ENCODE results near the gene CNDP2. TPM values are rescaled to one million over a fixed set of nuclear protein-coding genes. Genes with fewer than 3 reads are reported as not detected.

The CNDP2 gene
- total and polyA plus RNA-seq, 2 of the 13 experiments (the other 11 are each of a cell fraction or from before 2014, with no cell fraction given), result 64.7 to 80.8 TPM

- Histone ChIP-seq H3K36me3 (replicated peaks in 1 of 2; ENCODE audit: control insufficient read depth in 1 of 2, insufficient read depth in 2 of 2, low read length in 2 of 2) (no peaks in the 10 kb centered on the region), H4K20me1 (ENCODE audit: insufficient read depth, low read length) (no peaks in the 10 kb centered on the region), H3K9ac (ENCODE audit: insufficient read depth, low read depth, low read length) (no peak overlapping the region), H3K27ac (ENCODE audit: extremely low read length, insufficient read depth, low read length) (no peak overlapping the region), H3K79me2 (ENCODE audit: insufficient read depth, low read length) (no peaks in the 10 kb centered on the region), H3K27me3 (ENCODE audit: control insufficient read depth in 1 of 2, insufficient read depth in 2 of 2, low read length in 2 of 2) (peaks cover 2 to 5% of the 10 kb centered on the region in 2 experiments; a peak in 2 of 5 replicates), H3K4me1 (ENCODE audit: insufficient read depth, low read length) (no peaks in the 10 kb centered on the region), H3K4me2 (ENCODE audit: low read depth, low read length) (no peak overlapping the region), H3K9me3 (ENCODE audit: low read length) (no peaks in the 10 kb centered on the region), H3K4me3 (replicated peaks in 1 of 3; ENCODE audit: insufficient read depth in 1 of 3, low read depth in 2 of 3, low read length in 3 of 3) (no peak overlapping the region), H2AFZ (ENCODE audit: low read length) (no peak overlapping the region)
- peak; percentile 37; the same call in 1 of the 3 replicates for ATAC-seq
- 38% methylated on average over 7 of the region's 7 CpGs for WGBS (ENCODE audit: low lambda C conversion rate)
- intact Hi-C loops (cut with micrococcal nuclease; ENCODE audit: unreplicated experiment), result no loop called here
- no peak for DNase-seq (ENCODE audit: low spot score)
- no TSS peak for BruUV-seq (replicated peaks)
- in situ Hi-C loops (cut with HindIII; ENCODE audit: extremely low pct_ligation_motif_present, low pct_unique_long_range_greater_than_20kb), result no loop called here
- FAIRE-seq, result no peak
- TF ChIP-seq ZNF256 (CRISPR knock-in tag; conservative IDR thresholded peaks at IDR 0.05), result no peak
- TF ChIP-seq MAFK (conservative IDR thresholded peaks at IDR 0.05 in 1 of 2, IDR thresholded peaks at IDR 0.05 in 1 of 2; ENCODE audit: low read length in 2 of 2), result peak; percentile 71 to 78
- TF ChIP-seq MAFF (IDR thresholded peaks at IDR 0.05; ENCODE audit: low read depth, low read length), result peak; percentile 67
- TF ChIP-seq ZBTB37 (CRISPR knock-in tag; IDR thresholded peaks at IDR 0.05), result no peak
- TF ChIP-seq ZNF784 (CRISPR knock-in tag; IDR thresholded peaks at IDR 0.05; ENCODE audit: borderline replicate concordance), result no peak
- ChIA-PET CTCF (ENCODE audit: low intra/inter-chr PET ratio, low total read pairs) (no interaction called here), POLR2A (interaction anchor here (1.0 to 3.9 kb wide), 2 partner anchors 11 to 22 kb away, joined by 5 to 15 read pairs; no protein-coding TSS in a partner anchor)
Measured at GRCh38 chr18:74531043-74531442, 34.9 kb downstream of the CNDP2 start.

GRCh38 chr18:74532511-74533025, 36.4 kb downstream of the CNDP2 start:
- CTCF ChIA-PET (ENCODE audit: low intra/inter-chr PET ratio, low total read pairs), result no interaction called here
- H3K4me2 ChIP-seq (ENCODE audit: low read depth, low read length), result no peak overlapping the region
- no peak overlapping the region for H3K4me3 ChIP-seq (replicated peaks in 1 of 3; ENCODE audit: insufficient read depth in 1 of 3, low read depth in 2 of 3, low read length in 3 of 3)
- in situ Hi-C loops (cut with HindIII; ENCODE audit: extremely low pct_ligation_motif_present, low pct_unique_long_range_greater_than_20kb) (no loop called here), intact Hi-C loops (cut with micrococcal nuclease; ENCODE audit: unreplicated experiment) (no loop called here)
- 52% methylated on average over 8 of the region's 9 CpGs for WGBS (ENCODE audit: low lambda C conversion rate)
- H2AFZ ChIP-seq (ENCODE audit: low read length), result no peak overlapping the region
- H3K4me1 ChIP-seq (ENCODE audit: insufficient read depth, low read length), result no peaks in the 10 kb centered on the region
- FAIRE-seq (no peak), ATAC-seq (no peak), DNase-seq (ENCODE audit: low spot score) (no peak)
- no peaks in the 10 kb centered on the region for H3K9me3 ChIP-seq (ENCODE audit: low read length)
- peaks cover 2 to 5% of the 10 kb centered on the region in 2 experiments; a peak in 2 of 5 replicates for H3K27me3 ChIP-seq (ENCODE audit: control insufficient read depth in 1 of 2, insufficient read depth in 2 of 2, low read length in 2 of 2)
- no peak overlapping the region for H3K27ac ChIP-seq (ENCODE audit: extremely low read length, insufficient read depth, low read length)
- no peaks in the 10 kb centered on the region for H3K36me3 ChIP-seq (replicated peaks in 1 of 2; ENCODE audit: control insufficient read depth in 1 of 2, insufficient read depth in 2 of 2, low read length in 2 of 2)
- H3K9ac ChIP-seq (ENCODE audit: insufficient read depth, low read depth, low read length), result no peak overlapping the region
- no TSS peak for BruUV-seq (replicated peaks)
- POLR2A ChIA-PET, result interaction anchor here (3.9 kb wide), 1 partner anchor 9 kb away, joined by 15 read pairs; no protein-coding TSS in a partner anchor
- H4K20me1 ChIP-seq (ENCODE audit: insufficient read depth, low read length), result no peaks in the 10 kb centered on the region
- H3K79me2 ChIP-seq (ENCODE audit: insufficient read depth, low read length), result no peaks in the 10 kb centered on the region
- TF ChIP-seq TFDP1 (CRISPR knock-in tag; IDR thresholded peaks at IDR 0.05; ENCODE audit: borderline replicate concordance), result no peak
- TF ChIP-seq ISX (CRISPR knock-in tag; conservative IDR thresholded peaks at IDR 0.05), result no peak
- TF ChIP-seq SP2 (CRISPR knock-in tag; IDR thresholded peaks at IDR 0.05), result no peak
- TF ChIP-seq ZNF660 (CRISPR knock-in tag; IDR thresholded peaks at IDR 0.05; ENCODE audit: borderline replicate concordance, low read depth), result no peak
- no peak for TF ChIP-seq SMAD9 (CRISPR knock-in tag; IDR thresholded peaks at IDR 0.05)
- no peak for TF ChIP-seq PREB (CRISPR knock-in tag; IDR thresholded peaks at IDR 0.05)
- TF ChIP-seq ZNF619 (CRISPR knock-in tag; IDR thresholded peaks at IDR 0.05), result no peak

Data from HepG2 (cell line).